PC-3 (cell line): ENCODE data around the gene MPL. TPM values are rescaled to one million over a fixed set of nuclear protein-coding genes. Genes with fewer than 3 reads are reported as not detected.
A peak's percentile ranks its signal among the peaks of the same experiment; 100 is the strongest.

Experiments
- ATAC-seq: fragments of 200-7000 bp; cut with Tn5 transposase; 2 replicates; pipeline ENCODE4 v1.9.1; 2020; ENCODE audit warnings: mild to moderate bottlenecking, moderate library complexity
- BruUV-seq: library from RNA; stranded (reverse); fragments of 400-500 nt; replicated peaks from 2 replicates; lab custom pipeline; 2021; lab: Mats Ljungman, UMichigan
- CTCF ChIA-PET: fragments of 300-600 bp; sonication (Branson Sonifier 250); formaldehyde crosslinking; loops from one replicate; lab custom pipeline; 2022; ENCODE audit warnings: antibody characterized with exemption; lab: Charles Lee
- POLR2A ChIA-PET: fragments of 300-600 bp; sonication (Branson Sonifier 250); formaldehyde crosslinking; loops from one replicate; lab custom pipeline; 2022; ENCODE audit warnings: antibody characterized with exemption; ENCODE audit not compliant: unreplicated experiment; lab: Charles Lee
- DNase-seq: peaks from one replicate; pipeline ENCODE4 v3.0.0-alpha.2; 2015
- H2AFZ ChIP-seq: fragments of 300-600 bp; sonication (generic); 2 replicates; pipeline ENCODE4 v1.6.0; 2016; ENCODE audit warnings: antibody characterized with exemption, low read length
- H3F3A ChIP-seq: fragments of 300-600 bp; sonication (generic); one replicate; pipeline ENCODE4 v1.6.0; 2017; ENCODE audit warnings: antibody characterized with exemption, low read length, control low read depth, mild to moderate bottlenecking; ENCODE audit not compliant: unreplicated experiment
- H3K27ac ChIP-seq: fragments of 300-600 bp; sonication (generic); 2 replicates; pipeline ENCODE4 v1.5.1; 2016; ENCODE audit warnings: mild to moderate bottlenecking, low read length
- H3K27me3 ChIP-seq: fragments of 300-600 bp; sonication (generic); 2 replicates; pipeline ENCODE4 v1.6.1; 2016; ENCODE audit warnings: low read length, mixed read lengths
- H3K36me3 ChIP-seq: fragments of 300-600 bp; sonication (generic); 2 replicates; pipeline ENCODE4 v1.6.1; 2016; ENCODE audit warnings: low read depth, mixed run types, low read length, mixed read lengths
- H3K4me1 ChIP-seq: fragments of 300-600 bp; sonication (generic); 2 replicates; pipeline ENCODE4 v1.5.1; 2016; ENCODE audit warnings: low read length; ENCODE audit not compliant: insufficient read depth
- H3K4me2 ChIP-seq: fragments of 300-600 bp; sonication (generic); 2 replicates; pipeline ENCODE4 v1.6.0; 2016; ENCODE audit warnings: low read length
- H3K4me3 ChIP-seq: fragments of 300-600 bp; sonication (generic); 2 replicates; pipeline ENCODE4 v1.5.1; 2016; ENCODE audit warnings: mild to moderate bottlenecking, low read length, mixed read lengths
- H3K79me2 ChIP-seq: fragments of 300-600 bp; sonication (generic); 2 replicates; pipeline ENCODE4 v1.6.1; 2017; ENCODE audit warnings: low read length, mixed read lengths
- H3K9ac ChIP-seq: fragments of 300-600 bp; sonication (generic); 2 replicates; pipeline ENCODE4 v1.6.0; 2016; ENCODE audit warnings: mild to moderate bottlenecking, low read length
- H3K9me2 ChIP-seq: fragments of 300-600 bp; sonication (generic); replicated peaks from 2 replicates; pipeline ENCODE4 v1.6.1; 2016; ENCODE audit warnings: mixed run types, low read length, mixed read lengths
- H3K9me3 ChIP-seq: fragments of 300-600 bp; sonication (generic); 2 replicates; pipeline ENCODE4 v1.6.1; 2016; ENCODE audit warnings: low read length, mixed read lengths
- H4K20me1 ChIP-seq: fragments of 300-600 bp; sonication (generic); 2 replicates; pipeline ENCODE4 v1.6.1; 2016; ENCODE audit warnings: low read length, mixed read lengths
- CTCF ChIP-seq: fragments of 300-600 bp; sonication (generic); conservative IDR thresholded peaks from 2 replicates; pipeline ENCODE4 v1.5.1; 2017; ENCODE audit warnings: antibody characterized with exemption, low read depth, mild to moderate bottlenecking, low read length
- EZH2 ChIP-seq: fragments of 300-600 bp; sonication (generic); IDR thresholded peaks from one replicate; pipeline ENCODE4 v1.6.1; 2017; ENCODE audit warnings: antibody characterized with exemption, mild to moderate bottlenecking, low read length; ENCODE audit not compliant: unreplicated experiment
- EZH2phosphoT487 ChIP-seq: fragments of 300-600 bp; sonication (generic); IDR thresholded peaks from 2 replicates; pipeline ENCODE4 v1.6.1; 2018; ENCODE audit warnings: mild to moderate bottlenecking, antibody characterized with exemption, low read length, borderline replicate concordance
- intact Hi-C: fragments of 100-400 bp; cut with micrococcal nuclease; formaldehyde crosslinking; loops from 2 replicates; pipeline ENCODE4 v1.9.0; 2023
- total RNA-seq: library from RNA; depleted of rRNA; stranded (reverse); fragments of >200 nt; gene quantifications from 2 replicates; pipeline ENCODE4 v1.2.3, GENCODE V29; 2014

Gene MPL
- total RNA-seq, 1 experiment from 2014 or later: not detected

DNA sequence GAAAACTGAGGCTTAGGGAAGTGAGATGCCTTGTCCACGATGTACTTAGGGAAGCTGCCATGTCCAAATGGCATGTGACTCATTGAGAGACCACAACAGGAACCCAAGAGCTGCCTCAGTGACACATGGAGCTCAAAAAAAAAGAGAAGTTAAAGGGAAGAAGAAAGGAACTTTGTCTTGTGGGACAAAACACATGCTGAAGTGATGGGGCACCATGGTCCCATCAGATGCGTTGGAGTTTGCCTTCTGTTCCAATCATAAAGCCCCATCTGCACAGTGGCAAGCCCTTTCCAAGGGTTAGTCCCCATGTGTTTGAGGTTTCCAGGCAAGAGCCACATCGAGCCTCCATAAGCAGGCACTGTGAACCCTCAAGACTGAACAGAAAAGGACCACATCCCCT is 44.0 kb downstream of the MPL start:
- H3K36me3 ChIP-seq: peaks cover 28% of the 10 kb centered on the region
- no peak overlapping the region for H2AFZ ChIP-seq
- TF ChIP-seq CTCF: no peak
- TF ChIP-seq EZH2: no peak
- TF ChIP-seq EZH2phosphoT487: no peak
- H3K4me2 ChIP-seq: no peak overlapping the region
- no peaks in the 10 kb centered on the region for H3K27me3 ChIP-seq
- H3K9ac ChIP-seq: no peak overlapping the region
- peaks cover under 1% of the 10 kb centered on the region; the same call in 1 of the 2 replicates for H3K79me2 ChIP-seq
- intact Hi-C loops: loop anchor here (2.0 kb wide), 1 partner anchor 155 kb away; no protein-coding TSS in a partner anchor
- CTCF ChIA-PET: no interaction called here
- H3K9me3 ChIP-seq: no peaks in the 10 kb centered on the region
- no peaks in the 10 kb centered on the region for H3K4me1 ChIP-seq
- no peak overlapping the region for H3K27ac ChIP-seq
- no peaks in the 10 kb centered on the region for H3K9me2 ChIP-seq
- H3K4me3 ChIP-seq: no peak overlapping the region
- DNase-seq (no peak), ATAC-seq (no peak)
- POLR2A ChIA-PET: interaction anchor here (0.6 kb wide), 1 partner anchor 146 kb away, joined by 12 read pairs; no protein-coding TSS in a partner anchor
- H4K20me1 ChIP-seq: no peaks in the 10 kb centered on the region
- no peaks in the 10 kb centered on the region for H3F3A ChIP-seq
- BruUV-seq: no TSS peak

DNA sequence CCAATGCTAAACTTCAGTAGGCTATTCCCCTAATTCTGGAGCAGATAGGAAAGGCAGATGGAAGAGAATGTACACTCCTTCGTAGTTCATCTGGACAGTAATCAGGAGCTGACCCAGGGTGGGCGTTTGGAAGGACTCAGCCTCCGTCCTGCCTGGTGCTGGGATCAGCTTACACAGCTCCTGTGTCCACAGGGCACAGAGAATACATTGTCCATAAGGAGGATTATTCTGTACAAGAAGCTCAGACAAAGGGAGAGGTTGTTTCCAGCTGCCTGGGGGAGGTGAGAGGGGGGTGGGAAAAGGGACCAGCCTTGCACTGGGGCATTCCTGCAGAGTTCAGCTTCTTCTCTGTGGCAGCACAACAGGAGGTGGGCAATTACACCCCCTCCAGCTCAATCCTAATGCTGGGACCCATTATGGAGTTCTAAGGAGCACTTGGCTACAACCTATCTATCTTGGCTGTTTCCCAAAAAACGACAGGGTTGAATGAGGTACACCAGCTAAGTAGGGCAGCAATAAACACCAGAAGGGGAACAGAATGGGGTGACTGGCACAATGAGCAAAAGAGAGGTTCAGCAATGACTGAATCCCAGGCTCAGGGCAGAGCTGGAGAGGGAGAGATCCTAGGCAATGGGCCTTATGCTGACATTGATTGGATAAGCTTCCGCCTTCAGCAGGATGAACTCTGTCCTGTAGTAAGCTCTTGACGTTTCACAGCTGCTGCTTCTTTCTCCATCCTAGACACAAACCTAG is 44.6 kb downstream of the MPL start:
- Histone ChIP-seq H3K9me2 (no peaks in the 10 kb centered on the region), H3K9ac (no peak overlapping the region), H4K20me1 (no peaks in the 10 kb centered on the region), H3K36me3 (peaks cover 33% of the 10 kb centered on the region), H3K9me3 (no peaks in the 10 kb centered on the region), H3K27me3 (no peaks in the 10 kb centered on the region), H3K79me2 (peaks cover 6% of the 10 kb centered on the region), H3K27ac (no peak overlapping the region), H3K4me1 (no peaks in the 10 kb centered on the region), H3K4me3 (no peak overlapping the region), H3F3A (no peaks in the 10 kb centered on the region), H3K4me2 (no peak overlapping the region), H2AFZ (no peak overlapping the region)
- BruUV-seq: no TSS peak
- intact Hi-C loops: loop anchor here (2.0 kb wide), 1 partner anchor 155 kb away; no protein-coding TSS in a partner anchor
- ChIA-PET CTCF (no interaction called here), POLR2A (interaction anchor here (0.6 kb wide), 1 partner anchor 147 kb away, joined by 12 read pairs; no protein-coding TSS in a partner anchor)
- ATAC-seq (no peak), DNase-seq (no peak)
- TF ChIP-seq CTCF: no peak
- TF ChIP-seq EZH2: no peak
- TF ChIP-seq EZH2phosphoT487: no peak

DNA sequence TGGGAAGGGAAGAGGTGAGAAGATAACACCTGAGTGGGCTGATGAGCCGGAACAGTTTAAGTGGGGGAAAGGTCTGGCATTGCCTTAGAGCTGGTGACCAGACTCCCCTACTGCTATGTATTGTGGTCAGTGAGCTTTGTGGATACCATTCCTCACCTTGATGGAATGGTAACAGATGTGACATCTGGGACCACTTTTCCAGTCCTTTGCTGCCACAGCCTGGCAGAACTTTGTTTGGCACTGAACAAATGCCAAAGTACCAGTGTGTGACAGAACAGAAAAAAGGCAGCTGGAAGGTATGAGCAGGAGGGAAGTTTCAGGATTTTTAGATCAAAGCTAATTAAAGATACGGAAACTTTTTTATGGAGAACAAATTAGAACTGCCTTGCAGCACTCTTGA is 45.8 kb downstream of the MPL start:
- Histone ChIP-seq H3K9me2 (no peaks in the 10 kb centered on the region), H3K9ac (no peak overlapping the region), H2AFZ (no peak overlapping the region), H3K4me3 (no peak overlapping the region), H3F3A (no peaks in the 10 kb centered on the region), H3K9me3 (no peaks in the 10 kb centered on the region), H3K36me3 (peaks cover 39% of the 10 kb centered on the region), H3K79me2 (peaks cover 19% of the 10 kb centered on the region), H3K4me2 (no peak overlapping the region), H3K4me1 (peaks cover 9% of the 10 kb centered on the region), H3K27me3 (no peaks in the 10 kb centered on the region), H3K27ac (no peak overlapping the region), H4K20me1 (peaks cover 7% of the 10 kb centered on the region; the same call in 1 of the 2 replicates)
- ChIA-PET POLR2A (interaction anchor here (0.6 kb wide), 1 partner anchor 17 kb away, joined by 4 read pairs; no protein-coding TSS in a partner anchor), CTCF (interaction anchor here (0.6 to 1.3 kb wide), 6 partner anchors 25 to 460 kb away, joined by 3 to 9 read pairs (median 4); partner anchors contain the start of genes CDC20, CFAP57 and EBNA1BP2)
- intact Hi-C loops: loop anchor here (2.0 kb wide), 1 partner anchor 157 kb away; no protein-coding TSS in a partner anchor
- TF ChIP-seq CTCF (peak; percentile 61), EZH2 (no peak), EZH2phosphoT487 (no peak)
- no TSS peak for BruUV-seq
- DNase-seq: peak; percentile 60
- ATAC-seq: peak; percentile 53
